WI38 (cell line): ENCODE data around the gene IL3RA.
"Not testable (repeated sequence)": the region's sequence is repeated elsewhere in the genome, so short reads cannot be mapped to it uniquely, and the experiment has no call there.

Experiments used
- H3K4me3 ChIP-seq: 2 replicates; pipeline ENCODE4 v1.5.1; 2011; ENCODE audit warnings: low read depth, mild to moderate bottlenecking, control low read depth, low read length
- TF ChIP-seq, protein P1 (sequence below): IDR thresholded peaks from 2 replicates; pipeline ENCODE4 v1.5.1; 2012; ENCODE audit warnings: low read depth, mild to moderate bottlenecking, control low read depth, low read length

The IL3RA gene

GRCh38 chrX:1316527-1316926 is 20.1 kb upstream of the IL3RA start:
- TF ChIP-seq, protein P1, sequence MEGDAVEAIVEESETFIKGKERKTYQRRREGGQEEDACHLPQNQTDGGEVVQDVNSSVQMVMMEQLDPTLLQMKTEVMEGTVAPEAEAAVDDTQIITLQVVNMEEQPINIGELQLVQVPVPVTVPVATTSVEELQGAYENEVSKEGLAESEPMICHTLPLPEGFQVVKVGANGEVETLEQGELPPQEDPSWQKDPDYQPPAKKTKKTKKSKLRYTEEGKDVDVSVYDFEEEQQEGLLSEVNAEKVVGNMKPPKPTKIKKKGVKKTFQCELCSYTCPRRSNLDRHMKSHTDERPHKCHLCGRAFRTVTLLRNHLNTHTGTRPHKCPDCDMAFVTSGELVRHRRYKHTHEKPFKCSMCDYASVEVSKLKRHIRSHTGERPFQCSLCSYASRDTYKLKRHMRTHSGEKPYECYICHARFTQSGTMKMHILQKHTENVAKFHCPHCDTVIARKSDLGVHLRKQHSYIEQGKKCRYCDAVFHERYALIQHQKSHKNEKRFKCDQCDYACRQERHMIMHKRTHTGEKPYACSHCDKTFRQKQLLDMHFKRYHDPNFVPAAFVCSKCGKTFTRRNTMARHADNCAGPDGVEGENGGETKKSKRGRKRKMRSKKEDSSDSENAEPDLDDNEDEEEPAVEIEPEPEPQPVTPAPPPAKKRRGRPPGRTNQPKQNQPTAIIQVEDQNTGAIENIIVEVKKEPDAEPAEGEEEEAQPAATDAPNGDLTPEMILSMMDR = no peak
- no peak overlapping the region for H3K4me3 ChIP-seq

DNA sequence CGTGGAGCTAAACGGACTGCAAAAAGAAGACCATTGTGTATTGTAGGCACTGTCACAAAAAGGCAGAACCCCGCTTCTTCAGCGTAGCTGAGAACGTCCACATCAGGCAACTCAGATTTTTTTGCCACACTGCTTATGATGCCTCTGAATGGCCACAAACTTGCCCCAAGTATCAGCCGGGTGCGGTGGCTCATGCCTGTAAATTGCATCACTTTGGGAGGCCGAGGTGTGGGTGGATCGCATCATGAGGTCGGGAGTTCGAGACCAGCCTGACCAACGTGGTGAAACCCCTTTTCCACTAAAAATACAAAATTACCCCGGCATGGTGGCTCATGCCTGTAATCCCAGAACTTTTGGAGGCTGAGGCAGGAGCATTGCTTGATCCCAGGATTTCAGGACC is 14.9 kb upstream of the IL3RA start:
- TF ChIP-seq, protein P1 = no peak
- H3K4me3 ChIP-seq = no peak overlapping the region

DNA sequence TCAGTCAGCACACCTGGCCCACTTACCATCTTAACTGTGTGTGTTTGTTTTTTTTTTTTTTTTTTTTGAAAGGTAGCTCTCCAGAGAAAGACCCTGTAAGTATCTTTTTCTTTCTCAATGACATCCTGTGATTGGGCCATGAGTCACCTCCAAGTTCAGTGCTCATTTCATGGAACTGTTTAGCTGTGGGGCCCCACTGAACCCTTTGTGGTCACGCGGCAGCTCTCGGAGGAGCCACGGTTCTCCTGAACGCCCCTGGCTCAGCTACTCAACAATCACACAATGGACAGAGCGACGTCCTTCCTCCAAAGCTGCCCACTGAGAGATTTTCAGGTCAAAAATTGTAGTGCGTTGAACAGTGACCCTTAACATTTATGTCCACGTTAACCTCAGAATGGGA is 14.2 kb upstream of the IL3RA start:
- TF ChIP-seq, protein P1 = no peak
- H3K4me3 ChIP-seq = no peak overlapping the region

DNA sequence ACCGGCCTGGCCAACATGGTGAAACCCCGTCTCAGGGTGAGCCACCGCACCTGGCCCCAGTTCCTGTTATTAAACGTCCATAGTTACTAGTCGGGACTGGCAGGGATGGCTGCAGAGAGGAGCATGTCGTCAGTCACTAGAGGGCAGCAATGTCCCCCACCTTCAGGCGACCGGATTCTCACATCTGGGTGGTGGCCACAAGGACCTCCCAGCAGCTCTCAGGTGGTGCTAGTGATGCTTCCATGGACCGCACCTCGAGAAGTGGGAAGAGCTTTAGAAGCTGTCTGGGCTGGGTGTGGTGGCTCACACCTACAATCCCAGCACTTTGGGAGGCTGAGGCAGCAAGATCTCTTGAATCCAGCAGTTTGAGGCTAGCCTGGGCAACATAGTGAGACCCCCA is 13.3 kb upstream of the IL3RA start:
- TF ChIP-seq, protein P1 = no peak
- H3K4me3 ChIP-seq = no peak overlapping the region

GRCh38 chrX:1325515-1326116 is 11.0 kb upstream of the IL3RA start:
- no peak overlapping the region for H3K4me3 ChIP-seq
- TF ChIP-seq, protein P1 = no peak

DNA sequence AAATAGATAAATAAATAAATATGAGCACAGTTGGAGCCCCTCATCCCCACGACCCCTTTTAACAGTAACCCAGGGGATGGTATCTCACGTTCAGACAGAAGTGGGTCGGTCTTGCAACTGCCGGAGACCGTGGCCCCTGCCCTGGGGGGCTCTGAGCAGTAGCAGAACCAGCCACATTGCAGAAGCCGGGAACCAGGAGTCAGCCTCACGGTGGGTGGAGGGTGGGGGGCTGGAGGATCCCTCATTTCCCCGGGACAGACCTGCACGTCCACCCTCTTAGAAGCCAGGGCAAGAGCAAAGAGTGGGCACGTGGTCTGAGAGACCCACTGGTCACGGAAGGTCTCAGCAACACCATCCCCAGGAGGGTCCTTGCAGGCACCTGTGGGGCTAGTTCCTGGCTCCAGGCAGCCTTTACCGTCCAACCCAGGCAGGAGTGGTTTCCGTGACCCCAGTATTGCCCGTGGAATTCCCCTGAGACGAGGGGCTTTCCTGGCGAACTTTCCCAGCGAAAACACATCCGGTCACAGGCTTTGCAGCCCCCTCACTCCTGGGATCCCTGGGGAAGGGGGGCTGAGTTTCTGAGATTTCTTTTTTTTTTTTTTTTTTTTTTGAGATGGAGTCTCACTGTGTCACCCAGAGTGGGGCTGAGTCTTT is 8.8 kb upstream of the IL3RA start:
- no peak overlapping the region for H3K4me3 ChIP-seq
- TF ChIP-seq, protein P1 = no peak

DNA sequence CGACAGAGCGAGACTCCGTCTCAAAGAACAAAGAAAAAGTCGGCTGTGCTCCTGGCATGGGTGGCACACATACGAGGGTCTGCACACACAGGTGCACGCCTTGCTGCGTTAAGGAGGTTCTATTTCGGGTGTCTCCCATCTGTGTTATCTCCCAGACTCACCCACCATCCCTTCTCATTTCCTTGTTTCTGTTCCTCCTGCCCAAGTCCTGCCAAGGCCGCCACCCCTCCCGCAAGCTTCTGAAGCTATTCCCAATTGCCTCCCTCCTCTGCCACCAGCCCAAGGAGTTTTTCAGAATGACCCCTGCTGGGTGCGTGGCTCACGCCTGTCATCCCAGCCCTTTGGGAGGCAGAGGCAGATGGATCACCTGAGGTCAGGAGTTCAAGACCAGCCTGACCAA is 6.0 kb upstream of the IL3RA start:
- TF ChIP-seq, protein P1 = no peak

GRCh38 chrX:1332433-1332832 is 4.2 kb upstream of the IL3RA start:
- H3K4me3 ChIP-seq = not testable (repeated sequence)

More for the DNA sequence above, 6.0 kb upstream of the IL3RA start:
- H3K4me3 ChIP-seq = no peak overlapping the region
